ENCODE data around the gene ADGRL3. TPM values are rescaled to one million over a fixed set of nuclear protein-coding genes. Genes with fewer than 3 reads are reported as not detected.

ADGRL3 gene
- total and polyA plus RNA-seq, 4 donors = 0.39 to 59.9 (median 2.9) TPM

DNA sequence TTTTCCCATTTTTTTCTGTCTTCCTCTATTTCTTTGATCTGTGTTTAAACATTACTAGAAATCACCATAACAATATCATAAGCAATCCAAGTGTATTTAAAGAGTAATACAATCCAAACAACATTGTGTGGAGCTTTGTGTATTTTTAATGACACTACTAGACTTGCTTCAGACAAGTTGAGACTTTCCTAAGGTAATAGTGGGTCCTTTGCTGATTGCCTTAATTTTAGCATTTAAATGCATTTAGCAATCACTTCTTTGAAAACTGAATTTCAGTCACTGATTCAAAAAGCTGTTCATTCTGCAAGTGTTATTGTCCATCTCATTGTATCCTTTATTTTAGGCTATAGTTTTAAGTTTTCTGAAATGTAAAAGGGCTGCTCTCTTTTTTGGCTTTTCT is 804.8 kb downstream of the ADGRL3 start:
- TF ChIP-seq, protein P1, sequence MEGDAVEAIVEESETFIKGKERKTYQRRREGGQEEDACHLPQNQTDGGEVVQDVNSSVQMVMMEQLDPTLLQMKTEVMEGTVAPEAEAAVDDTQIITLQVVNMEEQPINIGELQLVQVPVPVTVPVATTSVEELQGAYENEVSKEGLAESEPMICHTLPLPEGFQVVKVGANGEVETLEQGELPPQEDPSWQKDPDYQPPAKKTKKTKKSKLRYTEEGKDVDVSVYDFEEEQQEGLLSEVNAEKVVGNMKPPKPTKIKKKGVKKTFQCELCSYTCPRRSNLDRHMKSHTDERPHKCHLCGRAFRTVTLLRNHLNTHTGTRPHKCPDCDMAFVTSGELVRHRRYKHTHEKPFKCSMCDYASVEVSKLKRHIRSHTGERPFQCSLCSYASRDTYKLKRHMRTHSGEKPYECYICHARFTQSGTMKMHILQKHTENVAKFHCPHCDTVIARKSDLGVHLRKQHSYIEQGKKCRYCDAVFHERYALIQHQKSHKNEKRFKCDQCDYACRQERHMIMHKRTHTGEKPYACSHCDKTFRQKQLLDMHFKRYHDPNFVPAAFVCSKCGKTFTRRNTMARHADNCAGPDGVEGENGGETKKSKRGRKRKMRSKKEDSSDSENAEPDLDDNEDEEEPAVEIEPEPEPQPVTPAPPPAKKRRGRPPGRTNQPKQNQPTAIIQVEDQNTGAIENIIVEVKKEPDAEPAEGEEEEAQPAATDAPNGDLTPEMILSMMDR (IDR thresholded peaks at IDR 0.05; ENCODE audit: control extremely low read depth, extremely low read depth) = no peak
- Histone ChIP-seq H3K36me3 (ENCODE audit: control insufficient read depth in 4 of 4, insufficient read depth in 4 of 4, low read length in 4 of 4) (no peaks in the 10 kb centered on the region), H3K4me1 (ENCODE audit: control insufficient read depth in 5 of 5, insufficient read depth in 5 of 5, low read length in 5 of 5) (no peaks in the 10 kb centered on the region), H3K9ac (ENCODE audit: insufficient read depth in 1 of 2, low read length in 2 of 2) (no peak overlapping the region), H3K27ac (ENCODE audit: low read depth in 1 of 2, low read length in 1 of 2) (no peak overlapping the region), H3K9me3 (ENCODE audit: control insufficient read depth in 4 of 4, insufficient read depth in 3 of 4, low read length in 3 of 4) (peaks cover 0 to under 1% (median 0%) of the 10 kb centered on the region in 4 donors), H3K4me3 (no peak overlapping the region), H3K27me3 (ENCODE audit: control insufficient read depth in 3 of 3, insufficient read depth in 3 of 3, low read length in 2 of 3) (no peaks in the 10 kb centered on the region)
- DNase-seq (no peak), ATAC-seq (ENCODE audit: insufficient read depth, low FRiP score) (no peak)

DNA sequence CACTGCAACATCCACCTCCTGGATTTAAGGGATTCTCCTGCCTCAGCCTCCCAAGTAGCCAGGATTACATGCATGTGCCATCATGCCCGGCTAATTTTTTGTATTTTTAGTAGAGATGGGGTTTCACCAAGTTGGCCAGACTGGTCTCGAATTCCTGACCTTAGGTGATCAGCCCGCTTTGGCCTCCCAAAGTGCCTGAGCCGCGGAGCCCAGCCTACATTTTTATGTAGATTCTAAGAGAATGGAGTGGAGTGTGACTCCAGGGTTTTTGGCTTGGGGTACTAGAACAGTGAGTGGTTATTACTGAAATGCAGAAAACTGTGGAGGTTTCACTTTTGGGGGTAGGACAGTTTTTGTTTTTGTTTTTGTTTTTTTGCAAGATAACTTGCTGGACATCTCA is 806.0 kb downstream of the ADGRL3 start:
- no peak overlapping the region for H3K27ac ChIP-seq (ENCODE audit: low read depth in 1 of 2, low read length in 1 of 2)
- H3K9ac ChIP-seq (ENCODE audit: insufficient read depth in 1 of 2, low read length in 2 of 2) = no peak overlapping the region
- no peak overlapping the region for H3K4me3 ChIP-seq
- DNase-seq (no peak), ATAC-seq (ENCODE audit: insufficient read depth, low FRiP score) (no peak)
- H3K9me3 ChIP-seq (ENCODE audit: control insufficient read depth in 4 of 4, insufficient read depth in 3 of 4, low read length in 3 of 4) = peaks cover 0 to 2% (median 0%) of the 10 kb centered on the region in 4 donors
- no peaks in the 10 kb centered on the region for H3K4me1 ChIP-seq (ENCODE audit: control insufficient read depth in 5 of 5, insufficient read depth in 5 of 5, low read length in 5 of 5)
- TF ChIP-seq, protein P1 (IDR thresholded peaks at IDR 0.05; ENCODE audit: control extremely low read depth, extremely low read depth) = no peak
- H3K36me3 ChIP-seq (ENCODE audit: control insufficient read depth in 4 of 4, insufficient read depth in 4 of 4, low read length in 4 of 4) = no peaks in the 10 kb centered on the region
- WGBS, 2 donors = 92 to 93% methylated on average over 5 of the region's 5 CpGs
- H3K27me3 ChIP-seq (ENCODE audit: control insufficient read depth in 3 of 3, insufficient read depth in 3 of 3, low read length in 2 of 3) = no peaks in the 10 kb centered on the region

DNA sequence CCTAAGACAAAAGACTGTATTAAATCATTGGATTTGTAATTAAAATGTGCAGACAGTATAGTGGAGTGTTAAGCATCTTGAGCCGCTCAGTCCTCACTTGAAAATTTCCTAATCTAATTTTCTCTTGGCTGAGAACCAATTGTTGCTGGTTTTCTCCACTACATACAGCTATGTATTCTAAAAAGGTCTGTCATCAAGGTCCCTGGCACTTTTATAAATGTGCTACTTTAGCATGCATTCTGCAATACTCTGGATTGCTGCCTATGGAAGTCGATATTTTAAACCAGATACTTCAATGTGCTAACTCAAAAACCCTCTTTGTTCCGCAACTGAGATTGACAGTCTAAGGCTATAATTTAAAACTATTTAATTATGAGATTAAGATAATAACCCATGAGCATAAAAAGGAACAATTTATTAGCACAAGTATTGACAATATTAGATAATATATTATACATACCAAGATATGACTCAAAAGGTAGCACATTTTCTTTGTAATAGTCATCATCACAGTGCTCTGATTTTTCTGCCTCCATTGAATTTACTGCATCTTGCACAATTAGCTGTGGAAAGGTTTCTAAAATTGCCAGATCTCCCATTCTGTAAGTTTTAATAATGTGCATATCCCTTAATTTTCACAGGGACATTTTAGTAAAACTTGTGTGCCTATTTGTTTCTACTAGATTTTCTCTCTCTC is 815.1 kb downstream of the ADGRL3 start:
- Histone ChIP-seq H3K27me3 (ENCODE audit: control insufficient read depth in 3 of 3, insufficient read depth in 3 of 3, low read length in 2 of 3) (no peaks in the 10 kb centered on the region), H3K4me1 (ENCODE audit: control insufficient read depth in 5 of 5, insufficient read depth in 5 of 5, low read length in 5 of 5) (no peaks in the 10 kb centered on the region), H3K9ac (ENCODE audit: insufficient read depth in 1 of 2, low read length in 2 of 2) (no peak overlapping the region), H3K9me3 (ENCODE audit: control insufficient read depth in 4 of 4, insufficient read depth in 3 of 4, low read length in 3 of 4) (peaks cover 0 to 3% (median 0%) of the 10 kb centered on the region in 4 donors), H3K4me3 (no peak overlapping the region), H3K27ac (ENCODE audit: low read depth in 1 of 2, low read length in 1 of 2) (no peak overlapping the region), H3K36me3 (ENCODE audit: control insufficient read depth in 4 of 4, insufficient read depth in 4 of 4, low read length in 4 of 4) (no peaks in the 10 kb centered on the region)
- TF ChIP-seq, protein P1 (IDR thresholded peaks at IDR 0.05; ENCODE audit: control extremely low read depth, extremely low read depth) = no peak
- 75 to 78% methylated on average over 3 of the region's 3 CpGs for WGBS, 2 donors
- DNase-seq (peak in 1 of 3 donors; percentile 18), ATAC-seq (ENCODE audit: insufficient read depth, low FRiP score) (no peak)

DNA sequence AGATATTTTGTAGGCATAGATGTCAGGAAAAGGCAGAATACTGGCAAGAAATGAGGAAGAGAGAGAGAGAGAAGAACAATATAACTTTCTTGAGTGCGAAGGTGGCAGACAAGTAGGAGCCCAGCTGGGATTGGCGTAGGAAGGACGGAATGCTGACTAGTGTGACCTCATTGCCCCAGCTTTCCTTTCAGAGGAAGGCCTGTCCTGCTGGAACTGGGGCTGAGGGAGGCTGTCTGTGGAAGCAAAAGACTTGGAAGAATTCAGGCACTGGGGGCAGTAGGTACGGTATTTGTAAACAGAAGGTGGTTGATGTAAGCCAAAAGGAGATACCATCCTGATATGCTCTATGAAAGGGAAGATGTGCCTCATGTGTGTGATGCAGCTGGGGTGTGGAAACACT is 818.4 kb downstream of the ADGRL3 start:
- H3K27me3 ChIP-seq (ENCODE audit: control insufficient read depth in 3 of 3, insufficient read depth in 3 of 3, low read length in 2 of 3) = no peaks in the 10 kb centered on the region
- DNase-seq (no peak), ATAC-seq (ENCODE audit: insufficient read depth, low FRiP score) (no peak)
- H3K4me1 ChIP-seq (ENCODE audit: control insufficient read depth in 5 of 5, insufficient read depth in 5 of 5, low read length in 5 of 5) = no peaks in the 10 kb centered on the region
- TF ChIP-seq, protein P1 (IDR thresholded peaks at IDR 0.05; ENCODE audit: control extremely low read depth, extremely low read depth) = no peak
- 91 to 99% methylated on average over 4 of the region's 4 CpGs for WGBS, 2 donors
- H3K27ac ChIP-seq (ENCODE audit: low read depth in 1 of 2, low read length in 1 of 2) = no peak overlapping the region
- H3K9ac ChIP-seq (ENCODE audit: insufficient read depth in 1 of 2, low read length in 2 of 2) = no peak overlapping the region
- H3K9me3 ChIP-seq (ENCODE audit: control insufficient read depth in 4 of 4, insufficient read depth in 3 of 4, low read length in 3 of 4) = peaks cover 0 to 3% (median 0%) of the 10 kb centered on the region in 4 donors
- H3K36me3 ChIP-seq (ENCODE audit: control insufficient read depth in 4 of 4, insufficient read depth in 4 of 4, low read length in 4 of 4) = no peaks in the 10 kb centered on the region
- no peak overlapping the region for H3K4me3 ChIP-seq
